GM13977 (cell line): Measurements from ENCODE around the gene FBXW4.

Experiments used
- DNase-seq: peaks from one replicate; pipeline ENCODE4 v3.0.0; 2012; ENCODE audit warnings: low spot score
- CTCF ChIP-seq: IDR thresholded peaks from 2 replicates; pipeline ENCODE4 v1.5.1; 2012; ENCODE audit warnings: mild to moderate bottlenecking, control low read depth; ENCODE audit not compliant: insufficient read depth; ENCODE audit errors: extremely low read depth, missing control alignments
- in situ Hi-C: fragments of 300-500 bp; cut with MboI; formaldehyde crosslinking; loops from one replicate; pipeline ENCODE4 v1.12.0; 2022; ENCODE audit warnings: low sequenced_read_pairs, low pct_unique_long_range_greater_than_20kb, mixed read lengths, inconsistent platforms; ENCODE audit not compliant: unreplicated experiment

The FBXW4 gene

GRCh38 chr10:101716891-101717659, 22.1 kb upstream of the FBXW4 start:
- no peak for TF ChIP-seq CTCF
- DNase-seq: no peak
- in situ Hi-C loops: no loop called here

GRCh38 chr10:101712997-101713396, 18.0 kb upstream of the FBXW4 start:
- no peak for TF ChIP-seq CTCF
- in situ Hi-C loops: no loop called here
- no peak for DNase-seq

- DNase-seq: no peak
- no peak for TF ChIP-seq CTCF
- in situ Hi-C loops: no loop called here
Observed at GRCh38 chr10:101710793-101711192, 15.8 kb upstream of the FBXW4 start.

GRCh38 chr10:101710059-101710695, 15.2 kb upstream of the FBXW4 start:
- in situ Hi-C loops: no loop called here
- DNase-seq: no peak
- no peak for TF ChIP-seq CTCF

- no peak for DNase-seq
- no peak for TF ChIP-seq CTCF
- in situ Hi-C loops: no loop called here
Observed at GRCh38 chr10:101709359-101710058, 14.5 kb upstream of the FBXW4 start.

GRCh38 chr10:101708870-101709269, 13.9 kb upstream of the FBXW4 start:
- no peak for DNase-seq

More at GRCh38 chr10:101708870-101709269, 13.9 kb upstream of the FBXW4 start:
- TF ChIP-seq CTCF: no peak
- in situ Hi-C loops: no loop called here
